ENCODE results near the gene TAOK1.

The TAOK1 gene

DNA sequence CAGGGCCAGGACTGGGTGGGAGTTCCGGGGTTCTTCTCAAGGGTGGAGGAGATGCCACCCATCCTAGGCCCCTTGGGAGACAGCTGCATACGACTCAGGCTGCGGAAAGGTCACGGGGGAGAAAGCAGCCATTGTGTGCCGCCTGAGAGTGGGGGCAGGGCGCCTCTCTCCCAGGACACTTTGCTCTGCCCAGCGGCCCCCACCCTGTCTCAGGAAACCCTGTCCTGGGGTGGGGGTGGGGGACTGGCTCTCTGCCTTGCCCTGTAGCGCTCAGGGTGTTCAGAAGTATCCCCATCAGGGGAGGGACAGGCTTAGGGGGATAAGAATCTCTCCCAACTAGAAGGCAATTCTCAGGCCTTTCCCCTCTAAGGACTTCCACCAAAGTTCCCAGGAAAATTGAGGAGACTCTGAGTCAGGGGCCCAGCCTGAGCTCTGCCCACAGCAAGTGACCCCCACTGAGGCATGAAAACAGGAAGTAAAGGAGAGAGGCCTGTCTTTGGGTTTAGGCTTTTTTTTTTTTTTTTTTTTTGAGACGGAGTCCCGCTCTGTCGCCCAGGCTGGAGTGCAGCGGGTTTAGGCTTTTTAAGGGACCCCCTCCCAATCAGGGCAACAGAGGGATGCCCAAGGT, 194.4 kb downstream of the TAOK1 start:
- DNase-seq: no peak

GRCh38 chr17:29585080-29585751, 195.1 kb downstream of the TAOK1 start:
- no peak for DNase-seq

- no peak for DNase-seq
Observed at GRCh38 chr17:29586676-29587469, 196.7 kb downstream of the TAOK1 start.

- DNase-seq: no peak
Observed at GRCh38 chr17:29587591-29587990, 197.4 kb downstream of the TAOK1 start.

DNA sequence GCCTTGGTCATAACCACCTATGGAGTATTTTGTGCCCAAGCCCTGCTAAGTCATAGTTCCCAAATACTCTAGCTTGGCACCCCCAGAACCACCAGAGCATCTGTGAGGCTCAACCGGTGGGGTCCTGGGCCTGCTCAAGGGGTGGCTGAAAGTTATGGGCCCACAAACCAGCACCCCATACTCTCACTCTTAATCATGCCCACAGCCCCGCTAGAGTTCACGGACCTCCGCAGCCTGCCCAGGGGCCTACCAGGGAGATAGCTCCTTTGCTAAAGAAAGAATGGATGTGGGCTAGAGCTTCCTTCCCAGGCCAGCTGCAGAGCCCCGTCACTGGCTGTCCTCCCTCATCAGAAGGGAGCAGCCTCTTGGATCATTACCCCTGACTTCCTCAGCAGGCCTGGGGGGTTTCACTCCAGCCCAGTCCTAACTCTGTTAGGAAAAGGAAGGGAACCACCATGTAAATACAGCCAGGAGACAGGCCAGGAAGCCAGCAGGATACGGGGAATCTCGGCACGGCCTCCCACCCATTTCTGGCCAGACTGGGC, 197.9 kb downstream of the TAOK1 start:
- DNase-seq: no peak

- DNase-seq: no peak
Observed at GRCh38 chr17:29588562-29589411, 198.6 kb downstream of the TAOK1 start.

DNA sequence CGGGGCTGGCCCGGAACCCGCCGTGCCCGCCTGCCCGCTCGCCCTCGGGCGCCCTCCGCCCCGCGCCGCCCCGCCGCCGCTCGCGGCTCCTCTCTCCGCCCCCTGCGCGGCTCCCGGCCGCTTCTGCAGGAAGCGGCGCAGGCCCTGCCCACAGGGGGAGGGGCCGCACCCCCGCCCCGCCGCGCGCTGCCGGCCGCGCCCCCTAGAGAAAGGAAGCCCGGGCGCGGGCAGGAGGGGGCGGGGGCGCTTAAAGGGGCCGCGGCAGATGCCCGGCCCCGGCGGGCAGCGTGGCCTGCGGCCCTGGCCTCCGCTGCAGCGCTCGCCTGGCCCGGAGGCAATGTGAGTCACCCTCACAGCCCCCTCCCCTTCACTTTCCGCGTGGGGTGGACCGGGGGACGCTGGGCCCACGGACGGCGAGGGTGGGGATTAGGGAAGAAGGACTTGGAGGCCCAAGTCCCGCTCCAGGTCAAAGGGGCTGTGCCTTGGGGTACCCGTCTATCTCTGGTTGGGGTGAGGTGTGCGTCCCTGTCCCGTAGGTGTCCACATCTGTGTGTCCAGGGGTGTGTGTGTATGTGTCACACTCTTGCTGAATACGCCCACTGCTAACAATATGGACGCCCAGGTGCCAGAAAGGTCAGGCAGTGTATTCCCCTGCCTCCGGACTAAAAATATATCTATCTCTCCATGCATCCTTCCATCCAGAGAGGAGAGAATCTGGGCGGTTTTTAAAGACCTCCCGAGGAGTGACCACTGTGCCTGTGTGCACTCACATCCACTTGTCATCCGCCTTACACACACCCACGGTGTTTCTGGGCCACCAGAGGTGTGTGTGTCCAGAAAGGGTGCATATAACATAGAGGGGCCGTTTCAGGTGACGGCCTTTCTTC, 199.6 kb downstream of the TAOK1 start, which contains the start of gene GIT1:
TSS of gene GIT1 (minus strand) at position 125 of the 887 bp plus-strand sequence. CDS start 270 bp downstream, outside the sequence.
- peak; percentile 20 for DNase-seq

- DNase-seq: no peak
Observed at GRCh38 chr17:29590411-29591145, 200.4 kb downstream of the TAOK1 start.

DNA sequence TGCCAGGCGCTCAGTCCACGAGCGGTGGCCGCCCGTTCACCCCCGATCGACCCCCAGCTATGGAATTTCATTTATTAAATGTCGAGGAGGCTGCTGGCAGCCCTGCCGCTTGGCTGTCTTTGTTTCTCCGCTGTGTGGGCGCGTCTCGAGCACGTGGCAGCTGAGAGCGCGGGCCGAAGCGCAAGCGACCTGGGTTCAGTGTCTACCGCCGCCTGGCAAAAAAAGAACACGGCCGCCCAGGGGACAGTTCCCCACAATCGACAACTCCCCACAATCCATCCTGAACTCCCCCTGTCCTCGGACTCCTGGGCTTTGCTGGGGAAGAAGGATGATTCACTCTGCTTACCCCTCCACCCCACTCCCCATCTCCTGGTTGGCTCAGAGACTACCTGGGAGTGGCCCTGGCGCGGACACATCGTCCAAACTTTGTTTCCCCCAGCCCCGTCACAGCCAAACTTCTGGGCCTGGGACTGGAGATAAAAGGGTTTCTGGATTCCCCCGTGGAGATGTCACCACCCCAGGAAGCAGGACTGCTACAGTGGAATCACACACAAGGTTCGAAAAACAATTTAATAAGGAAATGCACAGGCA, 201.1 kb downstream of the TAOK1 start:
- no peak for DNase-seq

DNA sequence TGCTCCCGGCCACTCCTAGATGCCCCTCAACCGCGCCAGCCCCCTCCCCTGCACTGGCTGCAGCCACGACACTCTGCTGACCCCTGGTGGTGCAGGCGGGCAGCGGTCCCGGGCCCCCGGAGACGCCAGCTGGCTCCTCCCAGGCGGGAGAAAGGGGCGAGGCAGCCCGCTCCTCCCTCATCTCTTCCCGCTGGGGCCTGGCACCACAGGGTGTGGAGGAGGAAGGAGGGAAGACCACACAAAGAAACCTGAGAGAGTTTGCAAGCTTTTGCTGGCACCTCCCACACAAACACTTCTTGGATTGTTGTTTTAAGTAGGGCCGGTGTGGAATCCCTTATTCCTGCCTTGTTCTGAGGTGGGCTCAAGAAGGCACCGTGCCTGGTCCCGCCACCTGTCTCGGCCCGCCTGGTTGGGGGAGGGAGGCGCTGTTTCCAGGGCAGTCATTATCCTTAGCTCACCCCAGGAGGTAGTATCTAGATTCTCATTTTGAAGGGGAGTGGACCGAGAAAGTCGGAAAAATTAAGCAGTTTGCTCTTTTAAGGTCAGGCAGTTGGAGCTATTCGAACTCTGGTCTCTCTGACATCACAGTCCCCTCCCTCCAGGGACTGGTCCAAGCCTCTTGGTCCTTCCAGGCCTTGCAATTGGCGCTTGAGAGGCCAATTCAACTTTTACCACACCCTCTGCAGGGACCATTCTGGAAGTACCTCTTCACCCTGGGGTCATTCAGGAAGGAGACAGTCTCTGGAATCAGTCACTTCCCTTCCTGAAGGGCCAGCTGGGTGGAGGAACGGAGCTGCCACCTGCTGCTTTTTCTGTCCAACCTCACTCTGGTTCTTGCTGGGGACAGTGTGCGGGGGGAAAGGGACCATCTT, 201.8 kb downstream of the TAOK1 start:
- peak; percentile 56 for DNase-seq

- no peak for DNase-seq
Observed at GRCh38 chr17:29592850-29593551, 202.8 kb downstream of the TAOK1 start, which contains the start of gene ANKRD13B. Gene ANKRD13B, plus strand, starts transcription at chr17:29593132. Its CDS starts 490 bp downstream, at chr17:29593622.

DNA sequence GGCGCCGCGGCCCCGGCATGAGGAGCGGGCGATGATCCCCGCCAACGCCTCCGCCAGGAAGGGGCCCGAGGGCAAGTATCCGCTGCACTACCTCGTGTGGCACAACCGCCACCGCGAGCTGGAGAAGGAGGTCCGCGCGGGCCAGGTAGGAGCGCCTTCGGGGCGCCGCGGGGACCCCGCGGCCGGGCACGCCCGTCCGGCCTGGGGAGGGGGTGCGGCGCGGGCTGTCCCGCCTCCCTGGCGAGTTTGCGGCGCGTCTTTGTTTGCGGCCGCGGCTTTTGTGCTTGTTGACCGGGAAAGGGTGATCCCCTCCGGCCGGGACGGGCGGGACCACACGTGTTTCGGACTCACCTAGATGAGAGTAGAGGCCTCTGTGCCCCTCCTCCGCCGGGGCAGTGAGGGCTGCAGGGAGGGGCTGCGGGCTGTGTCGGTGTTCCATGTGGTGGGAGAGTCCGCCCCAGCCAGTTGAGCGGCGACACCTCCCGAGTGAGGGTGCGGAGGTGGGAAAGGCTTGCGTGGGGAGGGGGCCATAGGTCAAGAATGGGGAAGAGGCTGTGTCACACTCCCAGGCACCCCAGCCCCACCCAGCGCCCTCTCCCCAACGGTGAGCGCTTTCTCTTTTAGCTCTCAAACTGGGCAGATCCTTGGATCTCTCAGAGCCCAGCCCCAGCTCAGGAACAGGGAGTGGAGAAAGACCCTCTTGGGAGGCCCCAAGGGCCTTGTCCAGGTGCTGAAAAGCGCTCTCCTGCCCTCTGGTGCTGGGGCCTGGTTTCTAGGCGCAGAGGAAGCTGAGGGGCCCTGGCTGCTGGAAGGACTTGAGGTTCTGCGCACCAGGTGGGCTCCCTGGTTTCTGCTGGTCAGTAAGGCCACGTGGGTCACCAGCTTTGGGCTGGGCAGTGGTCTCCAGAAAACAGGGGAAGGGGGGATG, 203.7 kb downstream of the TAOK1 start:
- DNase-seq: no peak

- DNase-seq: no peak
Observed at GRCh38 chr17:29594519-29595090, 204.4 kb downstream of the TAOK1 start.

- no peak for DNase-seq
Observed at GRCh38 chr17:29595107-29595942, 205.2 kb downstream of the TAOK1 start.

DNA sequence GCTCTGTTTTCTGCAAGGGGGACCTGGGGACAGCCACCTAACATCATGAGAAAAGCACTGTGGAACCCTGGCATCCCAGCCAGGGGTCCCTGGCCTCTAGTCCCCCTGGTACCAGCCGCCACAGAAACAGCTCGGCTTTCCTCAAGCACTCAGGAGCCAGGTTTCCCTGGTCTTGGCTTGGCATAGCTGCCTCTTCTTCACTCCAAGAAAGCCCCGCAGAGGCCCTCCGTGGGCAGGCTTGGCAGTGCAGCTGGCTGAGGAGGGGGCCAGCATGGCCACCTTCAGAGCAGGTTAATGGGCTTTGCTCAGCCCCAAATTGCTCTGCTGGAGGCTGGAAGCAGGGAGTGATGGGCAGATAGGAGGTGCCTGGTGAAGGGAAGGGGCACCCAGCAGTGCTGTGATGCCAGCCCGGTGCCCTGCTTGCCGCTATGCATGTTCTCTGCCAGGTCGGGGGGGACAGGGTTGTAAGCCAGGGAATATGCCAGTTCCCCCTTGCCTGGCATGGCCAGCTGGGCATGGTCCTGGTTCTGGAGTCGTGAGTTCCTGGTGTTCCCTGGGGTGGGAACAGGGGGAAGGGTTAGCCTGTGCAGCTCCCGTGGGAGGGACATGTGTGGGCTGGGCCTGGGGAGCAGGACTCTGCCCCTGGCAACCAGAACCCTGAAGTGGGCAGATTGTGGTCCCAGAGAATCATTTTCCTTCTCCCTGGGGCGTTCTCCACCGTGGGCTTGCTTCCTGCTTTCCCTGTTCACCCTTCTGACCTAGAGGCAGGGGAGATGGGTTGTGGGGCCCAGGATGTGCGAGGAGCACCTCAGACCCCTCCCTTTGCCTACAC, 206.0 kb downstream of the TAOK1 start:
- DNase-seq: no peak
